Astrocyte (in vitro differentiated cells and primary cell): Measurements from ENCODE around the gene IGLON5. TPM values are rescaled to one million over a fixed set of nuclear protein-coding genes. Genes with fewer than 3 reads are reported as not detected.

Source experiments
- DNase-seq: peaks from one replicate; pipeline ENCODE4 v3.0.0-alpha.2; 2010; ENCODE audit warnings: low read depth
- FAIRE-seq: peaks from 2 replicates; lab custom pipeline; 2011; peaks lifted over from hg19 to GRCh38; lab: Jason Lieb, UNC
- H2AFZ ChIP-seq: 2 replicates; pipeline ENCODE4 v1.6.0; 2012; ENCODE audit warnings: low read depth, low read length, inconsistent platforms
- H3K27ac ChIP-seq: 2 replicates; pipeline ENCODE4 v1.5.1; 2011; ENCODE audit warnings: low read depth, low read length, inconsistent platforms
- H3K27me3 ChIP-seq: 2 replicates; pipeline ENCODE4 v1.6.0; 2011; ENCODE audit warnings: low read length, inconsistent platforms; ENCODE audit not compliant: insufficient read depth
- H3K36me3 ChIP-seq: 2 replicates; pipeline ENCODE4 v1.5.1; 2011; ENCODE audit warnings: low read length, inconsistent platforms; ENCODE audit not compliant: insufficient read depth
- H3K4me1 ChIP-seq: 2 replicates; pipeline ENCODE4 v1.5.1; 2011; ENCODE audit warnings: low read length, inconsistent platforms; ENCODE audit not compliant: insufficient read depth
- H3K4me2 ChIP-seq: 2 replicates; pipeline ENCODE4 v1.6.0; 2012; ENCODE audit warnings: low read length, inconsistent platforms
- H3K4me3 ChIP-seq: 2 replicates; pipeline ENCODE4 v1.5.1; 2011; ENCODE audit warnings: low read depth, mild to moderate bottlenecking, low read length, inconsistent platforms; ENCODE audit not compliant: insufficient read depth
- H3K79me2 ChIP-seq: 2 replicates; pipeline ENCODE4 v1.6.0; 2012; ENCODE audit warnings: mild to moderate bottlenecking, low read length, inconsistent platforms; ENCODE audit not compliant: insufficient read depth
- H3K9ac ChIP-seq: 2 replicates; pipeline ENCODE4 v1.6.0; 2012; ENCODE audit warnings: mild to moderate bottlenecking, low read length, inconsistent platforms
- H3K9me3 ChIP-seq: 2 replicates; pipeline ENCODE4 v1.5.1; 2012; ENCODE audit warnings: low read depth, mild to moderate bottlenecking, low read length, inconsistent platforms; ENCODE audit not compliant: insufficient read depth
- H4K20me1 ChIP-seq: 2 replicates; pipeline ENCODE4 v1.6.0; 2012; ENCODE audit warnings: low read length, inconsistent platforms; ENCODE audit not compliant: insufficient read depth
- H3K27ac Mint-ChIP-seq: one replicate; pipeline ENCODE4 v1.8.0; 2021; ENCODE audit warnings: mild to moderate bottlenecking, mixed read lengths; ENCODE audit not compliant: unreplicated experiment
- H3K27me3 Mint-ChIP-seq: one replicate; pipeline ENCODE4 v1.8.0; 2021; ENCODE audit warnings: low read depth, mixed read lengths; ENCODE audit not compliant: unreplicated experiment
- H3K36me3 Mint-ChIP-seq: one replicate; pipeline ENCODE4 v1.8.0; 2021; ENCODE audit warnings: low read depth, mixed read lengths; ENCODE audit not compliant: unreplicated experiment
- H3K4me1 Mint-ChIP-seq: one replicate; pipeline ENCODE4 v1.8.0; 2021; ENCODE audit warnings: low read depth, mixed read lengths; ENCODE audit not compliant: unreplicated experiment
- H3K4me3 Mint-ChIP-seq: one replicate; pipeline ENCODE4 v1.8.0; 2021; ENCODE audit warnings: mild to moderate bottlenecking, moderate library complexity, mixed read lengths; ENCODE audit not compliant: unreplicated experiment
- H3K9me3 Mint-ChIP-seq: one replicate; pipeline ENCODE4 v1.8.0; 2021; ENCODE audit warnings: mild to moderate bottlenecking, mixed read lengths; ENCODE audit not compliant: unreplicated experiment
- CTCF ChIP-seq: IDR thresholded peaks from 2 replicates; pipeline ENCODE4 v1.5.1; 2011; ENCODE audit warnings: low read depth, mild to moderate bottlenecking, inconsistent platforms, low read length, moderate library complexity; ENCODE audit not compliant: insufficient read depth
- EZH2 ChIP-seq: IDR thresholded peaks from 2 replicates; pipeline ENCODE4 v1.6.1; 2012; ENCODE audit warnings: mild to moderate bottlenecking, low read length, inconsistent platforms; ENCODE audit not compliant: insufficient read depth
- total RNA-seq: library from RNA; stranded (reverse); gene quantifications from 2 replicates; pipeline ENCODE4 v1.2.1, GENCODE V29; 2021

The IGLON5 gene
- total RNA-seq, 1 donor from 2014 or later: 5.4 TPM

GRCh38 chr19:51282335-51282734 is 29.1 kb upstream of the IGLON5 start:
- H3K27me3 Mint-ChIP-seq: peaks cover 20% of the 10 kb centered on the region
- no peak overlapping the region for H2AFZ ChIP-seq
- no peaks in the 10 kb centered on the region for H4K20me1 ChIP-seq
- H3K4me1 ChIP-seq: no peaks in the 10 kb centered on the region
- no peaks in the 10 kb centered on the region for H3K27me3 ChIP-seq
- H3K9me3 ChIP-seq: no peaks in the 10 kb centered on the region
- no peak overlapping the region for H3K9ac ChIP-seq
- DNase-seq (no peak), FAIRE-seq (no peak)
- H3K79me2 ChIP-seq: no peaks in the 10 kb centered on the region
- H3K4me2 ChIP-seq: no peak overlapping the region
- H3K36me3 ChIP-seq: no peaks in the 10 kb centered on the region
- H3K4me3 ChIP-seq: no peak overlapping the region
- no peak for TF ChIP-seq EZH2
- TF ChIP-seq CTCF: no peak
- no peaks in the 10 kb centered on the region for H3K36me3 Mint-ChIP-seq
- H3K4me1 Mint-ChIP-seq: no peaks in the 10 kb centered on the region
- H3K4me3 Mint-ChIP-seq: no peak overlapping the region
- H3K9me3 Mint-ChIP-seq: no peaks in the 10 kb centered on the region
- H3K27ac Mint-ChIP-seq: no peak overlapping the region
- H3K27ac ChIP-seq: no peak overlapping the region

- TF ChIP-seq CTCF: no peak
- TF ChIP-seq EZH2: no peak
- Mint-ChIP-seq H3K27me3 (peaks cover 11% of the 10 kb centered on the region), H3K9me3 (no peaks in the 10 kb centered on the region), H3K4me1 (no peaks in the 10 kb centered on the region), H3K36me3 (no peaks in the 10 kb centered on the region), H3K27ac (no peak overlapping the region), H3K4me3 (no peak overlapping the region)
- Histone ChIP-seq H3K9ac (no peak overlapping the region), H4K20me1 (no peaks in the 10 kb centered on the region), H3K79me2 (no peaks in the 10 kb centered on the region), H3K27ac (no peak overlapping the region), H3K9me3 (no peaks in the 10 kb centered on the region), H3K27me3 (no peaks in the 10 kb centered on the region), H3K36me3 (no peaks in the 10 kb centered on the region), H3K4me1 (no peaks in the 10 kb centered on the region), H2AFZ (no peak overlapping the region), H3K4me3 (no peak overlapping the region), H3K4me2 (no peak overlapping the region)
- FAIRE-seq (no peak), DNase-seq (no peak)
Measured at GRCh38 chr19:51285682-51286081, 25.8 kb upstream of the IGLON5 start.

GRCh38 chr19:51289635-51290034 is 21.8 kb upstream of the IGLON5 start:
- no peak overlapping the region for H3K27ac Mint-ChIP-seq
- no peak overlapping the region for H3K4me3 ChIP-seq
- peaks cover 4% of the 10 kb centered on the region for H3K9me3 ChIP-seq
- H2AFZ ChIP-seq: no peak overlapping the region
- no peaks in the 10 kb centered on the region for H3K79me2 ChIP-seq
- H3K27ac ChIP-seq: no peak overlapping the region
- no peaks in the 10 kb centered on the region for H3K36me3 Mint-ChIP-seq
- H3K36me3 ChIP-seq: no peaks in the 10 kb centered on the region
- peaks cover 3% of the 10 kb centered on the region for H3K9me3 Mint-ChIP-seq
- no peaks in the 10 kb centered on the region for H4K20me1 ChIP-seq
- no peak for TF ChIP-seq CTCF
- no peak for TF ChIP-seq EZH2
- no peaks in the 10 kb centered on the region for H3K4me1 ChIP-seq
- H3K4me2 ChIP-seq: no peak overlapping the region
- no peak overlapping the region for H3K4me3 Mint-ChIP-seq
- FAIRE-seq (no peak), DNase-seq (no peak)
- H3K27me3 Mint-ChIP-seq: peaks cover 4% of the 10 kb centered on the region
- H3K4me1 Mint-ChIP-seq: no peaks in the 10 kb centered on the region
- no peaks in the 10 kb centered on the region for H3K27me3 ChIP-seq
- H3K9ac ChIP-seq: no peak overlapping the region
